ENCODE data around the gene SPATA20. TPM values are rescaled to one million over a fixed set of nuclear protein-coding genes. Genes with fewer than 3 reads are reported as not detected.

The SPATA20 gene
- total and polyA plus RNA-seq, 2 of the 4 experiments (the other 2 are of a cell fraction), result 17.0 to 35.0 TPM

DNA sequence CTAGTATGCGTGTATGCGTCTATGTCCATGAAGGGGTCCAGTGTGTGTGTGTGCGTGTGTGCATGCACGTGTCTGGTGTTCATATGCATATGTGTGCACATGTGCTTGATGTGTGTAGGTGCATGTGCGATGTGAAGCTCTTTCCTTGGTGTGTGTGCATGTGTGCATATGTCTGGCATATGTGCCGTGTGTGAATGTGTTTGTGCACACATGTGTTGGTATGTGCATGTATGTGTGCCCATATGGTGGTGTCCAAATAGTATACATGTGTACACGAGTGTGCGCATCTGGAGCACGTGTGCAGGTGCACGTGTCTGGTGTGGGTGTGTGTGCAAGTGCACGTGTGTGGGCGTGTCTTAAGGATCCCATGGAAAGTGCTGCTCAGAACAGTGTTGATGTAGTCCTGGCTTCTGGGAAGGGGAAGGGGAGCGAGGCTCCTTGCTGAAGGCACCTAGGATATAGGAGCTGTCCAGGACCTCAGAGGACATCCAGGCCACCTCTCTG is 30.5 kb downstream of the SPATA20 start:
- H3K27me3 ChIP-seq (ENCODE audit: control insufficient read depth, insufficient read depth, low read length), result peaks cover 52% of the 10 kb centered on the region
- no peak overlapping the region for H4K91ac ChIP-seq (ENCODE audit: insufficient read depth, low read depth, low read length)
- H4K5ac ChIP-seq (ENCODE audit: low read depth, low read length), result no peak overlapping the region
- no peaks in the 10 kb centered on the region for H3K79me1 ChIP-seq (ENCODE audit: low read depth in 1 of 2, low read length in 2 of 2)
- no peaks in the 10 kb centered on the region for H3K4me1 ChIP-seq (ENCODE audit: control insufficient read depth, insufficient read depth, low read length)
- no peak for TF ChIP-seq MXI1 (IDR thresholded peaks at IDR 0.05; ENCODE audit: borderline replicate concordance, low read depth, low read length)
- no peak for TF ChIP-seq MAFK (IDR thresholded peaks at IDR 0.05; ENCODE audit: low read depth, low read length)
- no peak for TF ChIP-seq MAZ (IDR thresholded peaks at IDR 0.05; ENCODE audit: borderline replicate concordance, low read depth, low read length)
- TF ChIP-seq, protein P1, sequence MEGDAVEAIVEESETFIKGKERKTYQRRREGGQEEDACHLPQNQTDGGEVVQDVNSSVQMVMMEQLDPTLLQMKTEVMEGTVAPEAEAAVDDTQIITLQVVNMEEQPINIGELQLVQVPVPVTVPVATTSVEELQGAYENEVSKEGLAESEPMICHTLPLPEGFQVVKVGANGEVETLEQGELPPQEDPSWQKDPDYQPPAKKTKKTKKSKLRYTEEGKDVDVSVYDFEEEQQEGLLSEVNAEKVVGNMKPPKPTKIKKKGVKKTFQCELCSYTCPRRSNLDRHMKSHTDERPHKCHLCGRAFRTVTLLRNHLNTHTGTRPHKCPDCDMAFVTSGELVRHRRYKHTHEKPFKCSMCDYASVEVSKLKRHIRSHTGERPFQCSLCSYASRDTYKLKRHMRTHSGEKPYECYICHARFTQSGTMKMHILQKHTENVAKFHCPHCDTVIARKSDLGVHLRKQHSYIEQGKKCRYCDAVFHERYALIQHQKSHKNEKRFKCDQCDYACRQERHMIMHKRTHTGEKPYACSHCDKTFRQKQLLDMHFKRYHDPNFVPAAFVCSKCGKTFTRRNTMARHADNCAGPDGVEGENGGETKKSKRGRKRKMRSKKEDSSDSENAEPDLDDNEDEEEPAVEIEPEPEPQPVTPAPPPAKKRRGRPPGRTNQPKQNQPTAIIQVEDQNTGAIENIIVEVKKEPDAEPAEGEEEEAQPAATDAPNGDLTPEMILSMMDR (conservative IDR thresholded peaks at IDR 0.05; ENCODE audit: low read depth, low read length), result no peak
- no peak for TF ChIP-seq RFX5 (IDR thresholded peaks at IDR 0.05; ENCODE audit: low read depth, low read length)
- TF ChIP-seq, protein P2, sequence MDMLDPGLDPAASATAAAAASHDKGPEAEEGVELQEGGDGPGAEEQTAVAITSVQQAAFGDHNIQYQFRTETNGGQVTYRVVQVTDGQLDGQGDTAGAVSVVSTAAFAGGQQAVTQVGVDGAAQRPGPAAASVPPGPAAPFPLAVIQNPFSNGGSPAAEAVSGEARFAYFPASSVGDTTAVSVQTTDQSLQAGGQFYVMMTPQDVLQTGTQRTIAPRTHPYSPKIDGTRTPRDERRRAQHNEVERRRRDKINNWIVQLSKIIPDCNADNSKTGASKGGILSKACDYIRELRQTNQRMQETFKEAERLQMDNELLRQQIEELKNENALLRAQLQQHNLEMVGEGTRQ (IDR thresholded peaks at IDR 0.05; ENCODE audit: low read depth, low read length), result no peak
- TF ChIP-seq, protein P3, sequence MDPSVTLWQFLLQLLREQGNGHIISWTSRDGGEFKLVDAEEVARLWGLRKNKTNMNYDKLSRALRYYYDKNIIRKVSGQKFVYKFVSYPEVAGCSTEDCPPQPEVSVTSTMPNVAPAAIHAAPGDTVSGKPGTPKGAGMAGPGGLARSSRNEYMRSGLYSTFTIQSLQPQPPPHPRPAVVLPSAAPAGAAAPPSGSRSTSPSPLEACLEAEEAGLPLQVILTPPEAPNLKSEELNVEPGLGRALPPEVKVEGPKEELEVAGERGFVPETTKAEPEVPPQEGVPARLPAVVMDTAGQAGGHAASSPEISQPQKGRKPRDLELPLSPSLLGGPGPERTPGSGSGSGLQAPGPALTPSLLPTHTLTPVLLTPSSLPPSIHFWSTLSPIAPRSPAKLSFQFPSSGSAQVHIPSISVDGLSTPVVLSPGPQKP (IDR thresholded peaks at IDR 0.05; ENCODE audit: borderline replicate concordance, low read depth, low read length), result no peak
- no peak for TF ChIP-seq CHD1 (IDR thresholded peaks at IDR 0.05; ENCODE audit: low read depth, low read length)
- TF ChIP-seq FOS (IDR thresholded peaks at IDR 0.05; ENCODE audit: low read depth, low read length), result no peak
- TF ChIP-seq RCOR1 (IDR thresholded peaks at IDR 0.05; ENCODE audit: insufficient replicate concordance, low read length), result no peak
- no peak for TF ChIP-seq SMC3 (IDR thresholded peaks at IDR 0.05; ENCODE audit: low read depth, low read length)
- TF ChIP-seq BHLHE40 (IDR thresholded peaks at IDR 0.05; ENCODE audit: low read depth, low read length), result no peak
- no peak for TF ChIP-seq NFE2L2 (IDR thresholded peaks at IDR 0.05; ENCODE audit: low read depth, low read length)
- no peak for TF ChIP-seq CEBPB (IDR thresholded peaks at IDR 0.05; ENCODE audit: low read depth, low read length)
- TF ChIP-seq RAD21 (IDR thresholded peaks at IDR 0.05; ENCODE audit: low read length), result no peak
- TF ChIP-seq POLR2A (IDR thresholded peaks at IDR 0.05; ENCODE audit: low read depth, low read length), result no peak
- H4K8ac ChIP-seq (ENCODE audit: low read depth in 2 of 2, low read length in 2 of 2), result no peak overlapping the region
- 85% methylated on average over 8 of the region's 13 CpGs; no CpG with 5 or more reads in 1 of the 2 experiments for WGBS, 2 experiments (ENCODE audit: extremely low coverage in 2 of 2, insufficient read length in 1 of 2)
- no peak overlapping the region for H2BK15ac ChIP-seq (ENCODE audit: low read depth, low read length)
- dilution Hi-C loops (cut with HindIII; ENCODE audit: low sequenced_read_pairs, unreplicated experiment) (no loop called here), in situ Hi-C loops (cut with MboI; ENCODE audit: low sequenced_read_pairs) (no loop called here), intact Hi-C loops (cut with micrococcal nuclease) (no loop called here)
- no peak overlapping the region for H3K27ac ChIP-seq (ENCODE audit: insufficient read depth, low read length)
- no peak overlapping the region for H3K14ac ChIP-seq (replicated peaks; ENCODE audit: low read depth, low read length)
- H2BK20ac ChIP-seq (ENCODE audit: low read depth, low read length), result no peak overlapping the region
- H3K9ac ChIP-seq (ENCODE audit: low read depth, low read length), result no peak overlapping the region
- no peak overlapping the region for H3K18ac ChIP-seq (ENCODE audit: low read depth, low read length)
- BruUV-seq (replicated peaks), result no TSS peak
- H2AFZ ChIP-seq (replicated peaks; ENCODE audit: low read length, poor library complexity), result no peak overlapping the region
- no peak overlapping the region for H3K56ac ChIP-seq (ENCODE audit: extremely low read depth, insufficient read depth, low read length)
- no peak overlapping the region for H2AK9ac ChIP-seq (replicated peaks; ENCODE audit: low read depth, low read length, poor library complexity)
- no peak overlapping the region for H3K23ac ChIP-seq (ENCODE audit: low read depth, low read length)
- no peak overlapping the region for H2BK5ac ChIP-seq (ENCODE audit: low read depth, low read length, poor library complexity, severe bottlenecking)
- POLR2A ChIA-PET (ENCODE audit: unreplicated experiment), result no interaction called here
- H3K4me2 ChIP-seq (ENCODE audit: low read depth, low read length), result no peak overlapping the region
- CTCF ChIA-PET, result no interaction called here
- no peaks in the 10 kb centered on the region for H3K9me1 ChIP-seq (ENCODE audit: insufficient read depth, low read length)
- no peaks in the 10 kb centered on the region for H4K20me1 ChIP-seq (ENCODE audit: insufficient read depth, low read length)
- H3K36me3 ChIP-seq (ENCODE audit: control insufficient read depth, insufficient read depth, low read length), result no peaks in the 10 kb centered on the region
- ATAC-seq (ENCODE audit: low read depth) (no peak), DNase-seq (no peak)
- no peak overlapping the region for H2BK120ac ChIP-seq (ENCODE audit: low read depth, low read length)
- H2AK5ac ChIP-seq (ENCODE audit: low read depth, low read length), result no peak overlapping the region
- no peaks in the 10 kb centered on the region for H3K9me3 ChIP-seq (ENCODE audit: control insufficient read depth, insufficient read depth, low read length)
- no peak overlapping the region for H3K4ac ChIP-seq (ENCODE audit: low read depth, low read length)
- no peak overlapping the region for H3K4me3 ChIP-seq (ENCODE audit: insufficient read depth, low read depth, low read length)
